Left lobe of liver (tissue), 2 donors: ENCODE measurements around the gene TMEM80. TPM values are rescaled to one million over a fixed set of nuclear protein-coding genes. Genes with fewer than 3 reads are reported as not detected.
"Not testable (repeated sequence)": the region's sequence is repeated elsewhere in the genome, so short reads cannot be mapped to it uniquely, and the experiment has no call there.

ENCODE experiments used
- ATAC-seq: fragments of 200-7000 bp; cut with Tn5 transposase; one replicate; pipeline ENCODE4 v1.9.1; 2020; ENCODE audit warnings: mild to moderate bottlenecking, moderate library complexity
- DNase-seq: peaks from one replicate; pipeline ENCODE4 v3.0.0-alpha.2; 2020; ENCODE audit warnings: low spot score
- total RNA-seq: library from RNA; stranded (reverse); gene quantifications from one replicate; pipeline ENCODE4 v1.2.1, GENCODE V29; 2021
- donor health status: DM: no; HTN: no; CAD: no; lungs with moderate emphysema.
- donor health status: DM: no; HTN: yes; CAD: no.

The TMEM80 gene
- 16.8 TPM for total RNA-seq

DNA sequence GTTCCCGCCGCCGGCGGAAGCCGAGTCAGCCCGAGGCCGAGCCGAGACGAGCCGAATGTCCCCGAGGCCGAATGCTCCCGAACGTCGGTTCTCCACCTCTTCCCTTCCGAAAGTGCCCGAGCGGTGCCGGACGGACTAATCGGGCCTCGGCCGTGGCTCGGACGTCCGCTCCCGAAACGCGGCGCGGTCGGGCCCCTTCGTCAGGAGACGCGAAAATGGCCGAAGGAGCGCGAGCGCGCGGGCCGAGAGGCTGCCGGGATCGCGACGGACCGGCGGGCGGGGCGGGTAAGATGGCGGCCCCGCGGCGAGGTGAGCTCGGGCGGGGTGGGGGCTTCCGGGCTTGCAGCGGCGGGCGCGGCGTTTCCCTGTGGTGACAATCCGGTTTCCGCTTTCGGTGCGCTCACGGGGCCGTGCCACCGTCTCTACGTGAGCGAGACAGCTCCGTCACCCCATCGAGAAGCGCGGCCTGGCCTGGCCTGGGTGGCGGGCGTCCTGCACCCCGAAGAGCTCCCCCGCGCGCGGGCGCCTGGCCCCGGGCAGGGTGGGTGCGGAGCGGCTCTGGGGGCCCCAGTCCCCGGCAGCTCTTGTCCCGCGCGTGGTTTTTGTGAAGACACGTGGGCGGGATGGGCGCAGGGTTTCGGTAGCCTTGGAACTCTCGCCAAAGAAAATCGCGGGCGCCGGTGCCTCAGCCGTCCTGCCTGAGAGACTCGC, at the start of gene TMEM80:
TSS of gene TMEM80 (plus strand) at position 279 of the 711 bp plus-strand sequence. CDS start at position 291, 12 bp downstream.
- peak; percentile 99 for DNase-seq
- ATAC-seq: peak; percentile 83

GRCh38 chr11:646214-646613, 49.4 kb upstream of the TMEM80 start:
- no peak for ATAC-seq
- no peak for DNase-seq

GRCh38 chr11:647672-648158, 47.9 kb upstream of the TMEM80 start:
- ATAC-seq: peak; percentile 62
- DNase-seq: peak; percentile 82

DNA sequence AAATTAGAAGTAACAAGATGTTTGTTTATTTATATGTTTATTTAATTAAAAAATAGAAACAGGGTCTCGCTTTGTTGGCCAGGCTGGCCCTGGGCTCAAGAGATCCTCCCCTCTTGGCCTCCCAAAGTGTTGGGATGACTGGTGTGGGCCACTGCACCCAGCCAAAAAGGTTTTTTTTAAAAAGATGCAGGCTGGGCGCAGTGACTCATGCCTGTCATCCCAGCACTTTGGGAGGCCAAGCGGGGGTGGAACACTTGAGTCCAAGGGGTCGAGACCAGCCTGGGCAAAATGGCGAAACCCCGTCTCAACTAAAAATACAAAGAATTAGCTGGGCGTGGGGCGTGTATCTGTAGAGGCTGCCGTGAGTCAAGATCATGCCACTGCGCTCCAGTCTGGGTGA, 45.1 kb upstream of the TMEM80 start:
- no peak for ATAC-seq
- no peak for DNase-seq

DNA sequence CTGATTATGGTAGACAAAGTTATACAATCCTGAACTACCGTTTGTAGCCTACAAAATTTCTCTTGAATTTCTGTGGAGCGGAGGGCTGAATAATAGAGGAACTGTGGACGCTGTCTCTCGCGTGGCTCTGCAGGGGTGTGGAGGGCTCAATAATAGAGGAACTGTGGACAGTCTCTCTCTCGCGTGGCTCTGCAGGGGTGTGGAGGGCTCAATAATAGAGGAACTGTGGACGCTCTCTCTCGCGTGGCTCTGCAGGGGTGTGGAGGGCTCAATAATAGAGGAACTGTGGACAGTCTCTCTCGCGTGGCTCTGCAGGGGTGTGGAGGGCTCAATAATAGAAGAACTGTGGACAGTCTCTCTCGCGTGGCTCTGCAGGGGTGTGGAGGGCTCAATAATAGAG, 42.5 kb upstream of the TMEM80 start:
- not testable (repeated sequence) for DNase-seq, ATAC-seq

- DNase-seq: no peak
- no peak for ATAC-seq
Observed at GRCh38 chr11:653837-654236, 41.8 kb upstream of the TMEM80 start.

- ATAC-seq (peak; percentile 48), DNase-seq (peak; percentile 84)
Observed at GRCh38 chr11:654444-654843, 41.2 kb upstream of the TMEM80 start.

GRCh38 chr11:655036-655726, 40.4 kb upstream of the TMEM80 start:
- DNase-seq (peak; percentile 77), ATAC-seq (peak; percentile 64)

GRCh38 chr11:656426-656825, 39.2 kb upstream of the TMEM80 start:
- ATAC-seq (no peak), DNase-seq (no peak)

DNA sequence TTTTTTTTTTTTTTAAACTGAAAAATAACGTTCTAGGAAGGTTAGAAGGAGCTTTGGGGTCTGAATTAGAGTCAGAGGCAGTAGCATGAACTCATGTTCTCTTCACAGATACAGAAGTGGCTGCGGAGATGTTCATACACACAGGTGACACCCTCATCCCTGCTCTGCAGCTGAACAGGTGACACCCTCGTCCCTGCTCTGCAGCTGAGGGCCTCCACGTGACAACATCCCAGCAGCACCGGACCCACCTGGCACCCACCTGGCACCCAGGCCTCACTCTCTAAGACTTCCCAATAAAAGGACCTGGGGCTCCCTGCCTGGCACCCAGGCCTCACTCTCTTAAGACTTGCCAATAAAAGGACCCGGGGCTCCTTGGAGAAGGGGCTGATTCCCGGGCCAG, 38.8 kb upstream of the TMEM80 start:
- no peak for ATAC-seq
- no peak for DNase-seq

- ATAC-seq: peak; percentile 71
- peak; percentile 83 for DNase-seq
Observed at GRCh38 chr11:657691-658126, 37.9 kb upstream of the TMEM80 start.

GRCh38 chr11:659532-660085, 36.0 kb upstream of the TMEM80 start:
- DNase-seq: no peak

DNA sequence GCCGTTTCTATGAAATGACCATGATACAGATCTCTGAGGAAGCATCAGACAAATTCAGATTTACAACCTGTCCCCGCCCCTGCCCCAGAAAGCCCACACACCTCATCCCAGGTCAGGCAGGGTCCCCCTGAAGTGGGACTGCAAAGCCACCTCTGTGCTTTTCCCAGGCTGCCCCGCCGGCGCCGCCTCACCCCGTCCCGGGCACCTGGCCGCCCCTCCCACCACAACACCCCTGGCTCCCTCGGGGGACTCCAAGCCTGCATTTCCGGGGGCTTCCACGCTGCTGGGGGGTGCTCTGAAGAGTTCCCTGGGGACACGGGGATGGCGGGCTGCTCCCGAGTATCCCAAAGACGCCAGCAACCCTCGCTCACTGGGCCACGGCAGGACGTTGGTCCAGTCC, 35.3 kb upstream of the TMEM80 start:
- ATAC-seq (no peak), DNase-seq (no peak)

More at GRCh38 chr11:659532-660085, 36.0 kb upstream of the TMEM80 start:
- no peak for ATAC-seq

DNA sequence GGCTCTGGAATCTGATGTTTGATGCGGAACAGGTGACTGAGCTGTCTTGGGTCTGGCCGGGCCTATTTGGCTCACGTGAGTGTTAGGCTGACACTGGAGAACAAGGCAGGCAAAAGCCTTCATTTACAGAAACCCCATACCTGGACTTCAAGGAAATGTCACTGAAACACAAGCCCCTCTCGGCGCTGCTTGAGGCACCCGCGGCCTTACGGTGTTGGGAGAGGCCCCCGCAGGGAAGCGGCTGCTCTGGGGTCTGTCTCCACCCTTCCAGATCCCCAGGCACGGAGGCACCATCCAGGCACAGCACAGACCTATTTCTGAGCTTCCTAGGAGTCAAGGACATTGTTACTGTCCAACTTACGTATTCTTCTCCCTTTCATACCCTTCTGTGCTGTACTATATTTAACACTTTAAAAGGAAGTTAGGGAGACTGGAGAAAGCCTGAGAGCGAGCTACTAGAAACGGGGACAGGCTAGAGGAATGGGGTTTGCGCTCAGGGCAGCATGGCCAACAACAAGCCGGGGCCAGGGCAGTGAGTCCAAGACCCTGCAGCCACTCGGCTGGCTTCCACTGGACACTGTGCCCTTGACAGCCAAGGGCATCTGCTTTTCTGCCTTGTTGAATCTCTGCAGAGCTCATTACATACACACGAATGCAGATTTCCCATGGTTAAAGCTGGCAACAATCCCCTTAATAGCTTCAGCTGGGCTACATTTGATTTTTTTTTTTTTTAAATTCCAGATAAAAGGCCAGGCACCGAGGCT, 34.8 kb upstream of the TMEM80 start:
- ATAC-seq (no peak), DNase-seq (no peak)

GRCh38 chr11:662689-663274, 32.8 kb upstream of the TMEM80 start:
- DNase-seq (peak; percentile 79), ATAC-seq (peak; percentile 81)

DNA sequence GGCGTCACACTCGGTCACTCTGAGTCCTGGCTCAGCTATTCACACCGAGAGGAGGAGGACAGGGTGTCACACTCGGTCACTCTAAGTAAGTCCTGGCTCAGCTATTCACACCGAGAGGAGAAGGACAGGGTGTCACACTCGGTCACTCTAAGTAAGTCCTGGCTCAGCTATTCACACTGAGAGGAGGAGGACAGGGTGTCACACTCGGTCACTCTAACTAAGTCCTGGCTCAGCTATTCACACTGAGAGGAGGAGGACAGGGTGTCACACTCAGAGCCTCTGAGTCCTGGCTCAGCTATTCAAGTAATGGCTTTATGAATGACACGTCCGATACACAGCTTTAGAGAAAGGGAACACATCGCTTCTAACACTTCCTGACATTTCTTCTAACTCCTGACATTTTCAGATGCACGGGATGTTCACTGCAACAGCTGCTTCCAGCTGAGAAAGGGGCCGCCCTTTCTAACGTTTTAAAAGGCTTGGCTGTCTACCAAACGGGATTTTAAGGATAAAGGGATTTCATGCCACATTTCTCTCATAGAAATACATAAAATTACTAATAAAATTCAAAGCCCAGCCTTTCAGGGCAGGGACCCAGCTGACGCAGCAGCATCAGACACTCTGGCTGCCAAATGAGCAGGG, 30.4 kb upstream of the TMEM80 start:
- no peak for ATAC-seq
- no peak for DNase-seq

GRCh38 chr11:665704-666281, 29.8 kb upstream of the TMEM80 start:
- peak; percentile 36 for ATAC-seq
- no peak for DNase-seq

GRCh38 chr11:673866-674265, 21.8 kb upstream of the TMEM80 start:
- DNase-seq (no peak), ATAC-seq (no peak)

- ATAC-seq: no peak
Observed at GRCh38 chr11:674406-674805, 21.2 kb upstream of the TMEM80 start.

DNA sequence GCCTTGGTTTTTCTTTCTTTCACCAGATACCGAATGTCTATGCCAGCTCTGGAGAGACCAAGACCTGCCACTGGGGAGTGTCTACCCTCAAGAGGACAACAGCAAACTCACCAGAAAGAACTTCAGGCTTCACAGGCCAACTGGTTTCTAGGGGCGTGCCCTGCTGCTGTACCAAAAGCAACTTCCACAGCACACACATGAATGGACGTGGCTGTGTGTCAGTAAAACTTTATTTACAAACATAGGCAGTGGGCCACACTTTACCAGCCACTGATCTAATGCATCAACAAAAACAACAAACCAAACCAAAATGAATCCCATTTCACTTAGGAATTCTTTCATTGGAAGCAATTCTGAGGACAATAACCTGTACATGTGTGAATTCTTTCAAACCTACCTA, 17.3 kb upstream of the TMEM80 start:
- no peak for ATAC-seq

More at GRCh38 chr11:674406-674805, 21.2 kb upstream of the TMEM80 start:
- DNase-seq: no peak

More for the DNA sequence above, 17.3 kb upstream of the TMEM80 start:
- DNase-seq: no peak
